ENCODE results near the gene LHX3. TPM values are rescaled to one million over a fixed set of nuclear protein-coding genes. Genes with fewer than 3 reads are reported as not detected.

The LHX3 gene
- total RNA-seq, 3 donors from 2014 or later, result not detected

DNA sequence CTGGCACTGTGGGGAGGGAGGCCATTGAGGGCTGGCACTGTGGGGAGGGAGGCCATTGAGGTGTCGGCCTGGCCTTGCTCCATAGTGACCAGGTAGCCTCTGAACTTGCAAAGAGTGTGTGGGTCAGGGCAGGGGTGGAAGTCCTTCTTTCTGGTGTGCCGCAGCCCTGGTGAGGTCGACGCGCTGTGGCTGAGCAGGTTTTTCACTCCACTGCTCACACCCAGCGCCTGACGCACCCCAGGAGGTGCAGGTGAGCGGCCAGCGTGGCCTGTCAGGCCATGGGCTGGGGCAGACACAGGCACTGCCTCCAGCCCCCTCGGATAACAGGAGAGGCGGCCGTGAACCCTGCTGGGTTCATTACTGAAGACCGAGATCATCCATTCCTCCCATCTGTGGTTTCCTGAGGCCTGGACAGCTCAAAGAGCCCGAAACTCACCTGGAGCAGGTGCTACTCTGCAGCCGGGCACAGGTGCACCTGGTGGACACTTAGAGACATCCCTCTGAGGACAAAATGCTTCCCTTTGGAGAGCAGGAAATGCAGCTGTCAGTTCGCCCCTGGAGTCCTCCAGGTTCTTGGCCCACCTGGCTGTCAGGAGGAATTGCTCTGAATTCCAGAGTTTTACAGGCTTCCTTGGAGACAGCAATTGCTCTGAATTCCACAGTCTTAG lies 32.4 kb downstream of the LHX3 start:
- peaks cover 0 to 44% of the 10 kb centered on the region in 2 donors for H3K27me3 ChIP-seq
- no peaks in the 10 kb centered on the region for H3K9me3 ChIP-seq
- no peaks in the 10 kb centered on the region for H3K4me1 ChIP-seq
- no peak overlapping the region for H3K4me3 ChIP-seq
- H3K36me3 ChIP-seq, result no peaks in the 10 kb centered on the region
- H3K27ac ChIP-seq, result no peak overlapping the region
- TF ChIP-seq POLR2AphosphoS5 (IDR thresholded peaks at IDR 0.05), result no peak
- TF ChIP-seq, protein P1, sequence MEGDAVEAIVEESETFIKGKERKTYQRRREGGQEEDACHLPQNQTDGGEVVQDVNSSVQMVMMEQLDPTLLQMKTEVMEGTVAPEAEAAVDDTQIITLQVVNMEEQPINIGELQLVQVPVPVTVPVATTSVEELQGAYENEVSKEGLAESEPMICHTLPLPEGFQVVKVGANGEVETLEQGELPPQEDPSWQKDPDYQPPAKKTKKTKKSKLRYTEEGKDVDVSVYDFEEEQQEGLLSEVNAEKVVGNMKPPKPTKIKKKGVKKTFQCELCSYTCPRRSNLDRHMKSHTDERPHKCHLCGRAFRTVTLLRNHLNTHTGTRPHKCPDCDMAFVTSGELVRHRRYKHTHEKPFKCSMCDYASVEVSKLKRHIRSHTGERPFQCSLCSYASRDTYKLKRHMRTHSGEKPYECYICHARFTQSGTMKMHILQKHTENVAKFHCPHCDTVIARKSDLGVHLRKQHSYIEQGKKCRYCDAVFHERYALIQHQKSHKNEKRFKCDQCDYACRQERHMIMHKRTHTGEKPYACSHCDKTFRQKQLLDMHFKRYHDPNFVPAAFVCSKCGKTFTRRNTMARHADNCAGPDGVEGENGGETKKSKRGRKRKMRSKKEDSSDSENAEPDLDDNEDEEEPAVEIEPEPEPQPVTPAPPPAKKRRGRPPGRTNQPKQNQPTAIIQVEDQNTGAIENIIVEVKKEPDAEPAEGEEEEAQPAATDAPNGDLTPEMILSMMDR (IDR thresholded peaks at IDR 0.05), result no peak
- no peak for TF ChIP-seq POLR2A (IDR thresholded peaks at IDR 0.05)
- DNase-seq (ENCODE audit: low spot score in 2 of 2), result no peak
- intact Hi-C loops (cut with DNase I; ENCODE audit: low total_unique reads), result no loop called here

DNA sequence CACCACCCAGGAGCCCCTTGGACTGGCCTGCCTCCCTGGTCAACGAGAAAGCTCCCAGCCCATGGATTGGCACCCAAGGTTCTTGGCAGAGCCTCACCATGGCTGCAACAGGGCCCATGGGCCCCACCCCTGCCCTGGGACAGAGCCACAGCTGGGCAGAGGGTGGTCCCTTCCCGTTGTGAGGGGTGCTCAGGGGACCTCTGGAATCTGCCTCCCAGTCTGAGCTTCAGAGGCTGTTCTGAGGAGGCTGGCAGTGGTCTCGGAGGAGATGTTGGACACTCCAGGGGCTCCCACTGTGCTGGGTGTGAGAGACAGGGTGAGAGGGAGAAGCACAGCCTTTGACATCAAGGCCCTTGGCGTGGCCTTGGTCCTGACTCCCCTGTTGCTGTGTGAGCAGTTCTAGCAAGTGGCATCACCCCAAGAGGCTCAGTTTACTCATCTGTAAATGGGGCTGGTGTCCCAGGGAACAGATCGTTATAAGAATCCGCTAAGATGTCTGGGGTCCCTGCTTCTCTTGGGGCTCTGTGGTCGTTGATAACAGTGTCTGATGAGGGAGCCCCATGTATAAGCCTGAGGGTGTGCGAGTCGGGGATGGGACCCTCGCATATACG lies 33.0 kb downstream of the LHX3 start:
- DNase-seq (ENCODE audit: low spot score in 2 of 2), result no peak
- Histone ChIP-seq H3K4me1 (no peaks in the 10 kb centered on the region), H3K4me3 (no peak overlapping the region), H3K27ac (no peak overlapping the region), H3K9me3 (no peaks in the 10 kb centered on the region), H3K27me3 (peaks cover 0 to 41% of the 10 kb centered on the region in 2 donors), H3K36me3 (no peaks in the 10 kb centered on the region)
- intact Hi-C loops (cut with DNase I; ENCODE audit: low total_unique reads), result no loop called here
- TF ChIP-seq POLR2A (IDR thresholded peaks at IDR 0.05) (no peak), POLR2AphosphoS5 (IDR thresholded peaks at IDR 0.05) (no peak)
- TF ChIP-seq, protein P1 (IDR thresholded peaks at IDR 0.05), result no peak

DNA sequence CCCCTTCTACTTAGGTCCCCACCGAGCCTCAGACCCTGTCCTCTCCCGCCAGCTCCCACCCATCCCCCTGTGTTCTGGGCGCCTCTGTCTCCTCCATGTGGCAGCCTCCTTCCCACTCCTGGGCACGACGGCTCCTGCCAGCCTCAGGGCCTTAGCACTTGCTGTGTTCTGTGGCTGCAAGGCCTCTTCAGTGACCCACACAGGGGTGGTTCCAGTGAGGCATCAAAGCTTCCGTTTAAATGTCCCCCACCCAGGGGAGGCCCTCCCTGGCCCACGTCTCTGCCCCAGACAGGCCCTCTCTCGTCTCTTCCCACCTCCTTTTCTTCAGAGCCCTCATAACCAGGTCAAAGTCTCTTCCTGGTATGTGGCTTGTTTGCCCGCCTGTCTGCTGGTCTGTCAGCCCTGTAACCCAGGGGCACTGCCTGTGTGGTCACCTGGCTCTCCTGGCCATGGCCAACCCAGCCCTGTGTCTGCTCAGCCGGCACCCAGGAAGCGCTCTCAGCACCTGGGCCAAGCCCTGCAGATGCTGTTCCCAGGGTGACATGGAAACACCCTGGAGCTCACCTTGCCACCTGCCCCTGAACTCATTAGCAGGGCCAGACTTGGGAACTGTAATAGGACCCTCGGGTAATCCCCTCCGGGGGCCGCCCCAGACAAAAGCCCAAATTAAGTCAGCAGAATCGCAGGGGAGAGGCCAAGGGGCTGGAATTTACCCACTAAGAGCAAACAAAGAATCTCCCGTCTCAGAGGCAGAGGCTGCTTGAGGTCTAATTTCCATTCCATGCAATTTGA lies 33.7 kb downstream of the LHX3 start:
- Histone ChIP-seq H3K36me3 (no peaks in the 10 kb centered on the region), H3K27me3 (peaks cover 0 to 36% of the 10 kb centered on the region in 2 donors), H3K9me3 (peaks cover 0 to 6% of the 10 kb centered on the region in 2 donors), H3K4me1 (no peaks in the 10 kb centered on the region), H3K27ac (no peak overlapping the region), H3K4me3 (no peak overlapping the region)
- intact Hi-C loops (cut with DNase I; ENCODE audit: low total_unique reads), result no loop called here
- DNase-seq (ENCODE audit: low spot score in 2 of 2), result no peak
- no peak for TF ChIP-seq POLR2A (IDR thresholded peaks at IDR 0.05)
- TF ChIP-seq, protein P1 (IDR thresholded peaks at IDR 0.05), result no peak
- TF ChIP-seq POLR2AphosphoS5 (IDR thresholded peaks at IDR 0.05), result no peak

DNA sequence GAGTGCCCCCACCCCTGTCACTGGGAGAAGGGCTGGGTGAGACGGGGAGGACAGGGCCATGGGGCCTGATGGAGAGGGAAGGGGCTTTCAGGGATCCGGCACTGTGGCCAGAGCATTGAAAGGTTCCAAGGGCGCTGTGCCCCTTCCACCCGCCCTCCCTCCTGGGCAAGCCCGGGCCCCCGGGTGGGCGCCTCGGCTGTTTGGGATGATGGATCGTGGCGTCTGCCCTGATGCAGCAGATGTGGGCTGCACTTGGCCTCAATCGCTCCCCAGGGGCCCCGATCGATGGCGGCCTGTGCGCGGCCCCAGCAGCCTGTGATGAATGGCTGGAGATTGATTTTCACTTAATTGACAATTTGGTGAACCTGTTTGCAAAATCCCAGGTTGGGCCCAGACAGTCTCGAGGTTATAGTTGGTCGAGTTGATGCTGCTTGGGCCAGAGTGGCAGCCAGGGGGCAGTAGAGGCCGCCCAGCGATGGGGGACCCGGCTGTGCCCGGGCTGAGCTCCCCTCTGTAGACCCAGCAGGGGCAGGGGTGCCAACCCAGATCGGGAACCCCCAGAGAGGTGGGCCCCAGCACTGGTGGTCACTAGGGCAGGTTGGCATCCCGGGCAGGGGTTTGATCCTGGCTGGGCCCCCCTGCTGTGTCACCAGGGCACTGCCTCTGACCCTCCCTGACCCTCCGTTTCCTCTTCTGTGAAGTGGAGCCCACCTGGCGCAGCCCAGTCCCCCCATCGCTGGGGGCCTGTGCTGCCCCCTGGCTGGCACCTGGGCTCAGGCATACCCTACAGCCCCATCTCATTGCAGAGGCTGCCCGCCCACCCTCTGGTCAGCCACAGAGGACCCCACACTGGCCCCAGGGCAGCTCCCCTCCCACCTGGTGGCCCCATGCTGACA lies 34.7 kb downstream of the LHX3 start:
- Histone ChIP-seq H3K27me3 (peaks cover 0 to 36% of the 10 kb centered on the region in 2 donors), H3K27ac (no peak overlapping the region), H3K9me3 (peaks cover 0 to 7% of the 10 kb centered on the region in 2 donors), H3K36me3 (no peaks in the 10 kb centered on the region), H3K4me3 (no peak overlapping the region), H3K4me1 (no peaks in the 10 kb centered on the region)
- TF ChIP-seq POLR2AphosphoS5 (IDR thresholded peaks at IDR 0.05), result no peak
- TF ChIP-seq POLR2A (IDR thresholded peaks at IDR 0.05), result no peak
- TF ChIP-seq, protein P1 (IDR thresholded peaks at IDR 0.05), result peak in 1 of 3 donors; percentile 10
- intact Hi-C loops (cut with DNase I; ENCODE audit: low total_unique reads), result no loop called here
- DNase-seq (ENCODE audit: low spot score in 2 of 2), result no peak

Data from breast epithelium (tissue), 4 donors.